GM12874 (cell line): ENCODE results near the gene HK2.

Source experiments
- TF ChIP-seq, protein P1 (sequence below): IDR thresholded peaks from 2 replicates; pipeline ENCODE4 v1.5.1; 2011; ENCODE audit warnings: low read depth, mild to moderate bottlenecking, control low read depth, low read length, moderate library complexity; ENCODE audit not compliant: insufficient read depth

The HK2 gene

GRCh38 chr2:74833418-74834233 lies at the start of gene HK2:
HK2 (plus strand) TSS chr2:74834127; CDS start chr2:74834581, 454 bp downstream.
- TF ChIP-seq, protein P1, sequence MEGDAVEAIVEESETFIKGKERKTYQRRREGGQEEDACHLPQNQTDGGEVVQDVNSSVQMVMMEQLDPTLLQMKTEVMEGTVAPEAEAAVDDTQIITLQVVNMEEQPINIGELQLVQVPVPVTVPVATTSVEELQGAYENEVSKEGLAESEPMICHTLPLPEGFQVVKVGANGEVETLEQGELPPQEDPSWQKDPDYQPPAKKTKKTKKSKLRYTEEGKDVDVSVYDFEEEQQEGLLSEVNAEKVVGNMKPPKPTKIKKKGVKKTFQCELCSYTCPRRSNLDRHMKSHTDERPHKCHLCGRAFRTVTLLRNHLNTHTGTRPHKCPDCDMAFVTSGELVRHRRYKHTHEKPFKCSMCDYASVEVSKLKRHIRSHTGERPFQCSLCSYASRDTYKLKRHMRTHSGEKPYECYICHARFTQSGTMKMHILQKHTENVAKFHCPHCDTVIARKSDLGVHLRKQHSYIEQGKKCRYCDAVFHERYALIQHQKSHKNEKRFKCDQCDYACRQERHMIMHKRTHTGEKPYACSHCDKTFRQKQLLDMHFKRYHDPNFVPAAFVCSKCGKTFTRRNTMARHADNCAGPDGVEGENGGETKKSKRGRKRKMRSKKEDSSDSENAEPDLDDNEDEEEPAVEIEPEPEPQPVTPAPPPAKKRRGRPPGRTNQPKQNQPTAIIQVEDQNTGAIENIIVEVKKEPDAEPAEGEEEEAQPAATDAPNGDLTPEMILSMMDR = no peak

- TF ChIP-seq, protein P1 = no peak
Observed at GRCh38 chr2:74789271-74789670, 44.7 kb upstream of the HK2 start.

DNA sequence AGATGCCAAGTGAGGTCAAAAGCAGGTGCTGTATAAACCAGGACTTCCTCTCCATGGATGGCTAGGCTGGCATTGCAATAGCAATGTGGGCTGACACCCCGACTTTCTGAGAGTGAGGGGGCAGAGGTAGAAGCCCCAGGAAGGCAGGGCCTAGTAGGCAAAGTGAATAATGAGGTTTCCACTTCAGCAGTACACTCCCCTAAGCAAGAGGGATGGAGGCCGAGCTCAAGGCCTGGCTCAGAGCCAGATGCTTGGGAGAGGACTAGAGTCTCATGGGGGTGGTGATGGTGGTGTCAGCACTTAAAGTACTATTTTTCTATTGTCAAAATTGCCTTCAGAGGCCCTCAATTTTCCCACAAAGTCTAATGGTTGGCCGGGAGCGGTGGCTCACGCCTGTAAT lies 41.6 kb upstream of the HK2 start:
- TF ChIP-seq, protein P1 = no peak

- TF ChIP-seq, protein P1 = no peak
Observed at GRCh38 chr2:74806355-74806839, 27.5 kb upstream of the HK2 start.

DNA sequence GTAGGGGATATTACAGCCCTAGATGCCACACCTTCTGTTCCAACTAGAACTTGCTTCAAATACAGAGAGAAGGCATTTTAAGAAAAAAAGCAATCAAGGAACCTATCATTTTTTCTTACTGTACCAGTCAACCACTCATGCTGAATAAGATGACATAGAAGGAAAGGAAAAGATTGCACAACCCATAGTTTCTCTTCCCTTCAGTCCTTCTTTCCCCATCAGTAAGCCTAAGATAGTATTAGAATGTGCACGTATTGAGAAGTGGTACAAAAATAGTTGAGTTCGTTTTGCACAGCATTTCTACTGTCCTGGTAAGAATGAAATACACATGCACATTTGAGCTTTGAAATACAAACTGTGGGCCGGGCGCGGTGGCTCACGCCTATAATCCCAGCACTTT lies 27.0 kb upstream of the HK2 start:
- TF ChIP-seq, protein P1 = no peak

DNA sequence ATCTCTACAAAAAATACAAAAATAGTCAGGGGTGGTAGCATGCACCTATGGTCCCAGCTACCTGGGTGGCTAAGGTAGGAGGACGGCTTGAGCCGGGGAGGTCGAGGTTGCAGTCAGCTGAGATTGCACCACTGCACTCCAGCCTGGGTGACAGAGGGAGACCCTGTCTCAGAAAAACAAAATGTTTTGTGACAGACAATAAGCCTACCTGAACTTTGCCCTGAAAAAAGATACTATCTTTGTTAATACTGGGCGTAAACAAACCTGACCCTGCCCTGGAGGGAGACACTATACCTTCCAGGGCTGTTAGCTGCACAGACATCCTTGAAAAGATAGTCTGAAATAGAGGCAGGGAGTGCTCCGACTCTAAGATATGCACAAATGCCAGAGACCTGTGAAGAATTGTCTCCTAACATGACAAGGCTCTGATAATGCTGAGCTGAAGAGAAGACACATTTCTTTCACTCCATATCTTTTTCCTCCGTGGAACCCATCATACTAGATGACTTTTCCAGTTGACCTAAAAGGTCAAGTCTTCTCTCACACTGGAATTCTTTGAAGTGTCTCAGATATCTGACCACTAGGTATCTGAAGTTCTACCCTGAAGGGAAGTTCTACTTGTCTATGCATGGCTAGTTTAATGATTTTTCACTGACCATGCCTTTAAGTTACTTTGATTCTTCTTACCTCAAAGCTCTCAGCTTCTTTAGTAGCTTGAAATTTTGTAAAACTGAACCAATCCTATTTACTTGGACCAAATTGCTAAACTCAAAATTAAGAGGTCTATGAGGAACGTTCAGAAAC lies 20.9 kb upstream of the HK2 start:
- TF ChIP-seq, protein P1 = no peak

- TF ChIP-seq, protein P1 = no peak
Observed at GRCh38 chr2:74814102-74814501, 19.8 kb upstream of the HK2 start.
